HepG2 (cell line): ENCODE measurements around the gene C9orf43. TPM values are rescaled to one million over a fixed set of nuclear protein-coding genes. Genes with fewer than 3 reads are reported as not detected.

Experiments
- AGO2 ChIP-seq: fragments of 200-400 bp; formaldehyde crosslinking; optimal IDR thresholded peaks from 2 replicates; pipeline ENCODE3; 2017; ENCODE audit warnings: mild to moderate bottlenecking, low read depth, low read length, moderate library complexity
- CREM ChIP-seq, 2 experiments: sonication (generic) in 1 of 2; formaldehyde crosslinking in 1 of 2; IDR thresholded peaks; 2 replicates each; pipeline versions ENCODE4 v1.4.0 to v1.6.1; 2016 to 2020; ENCODE audit warnings: antibody characterized with exemption in 1 of 2, mild to moderate bottlenecking in 1 of 2, missing genetic modification reagents in 1 of 2
- GFI1 ChIP-seq: sonication (generic); formaldehyde crosslinking; IDR thresholded peaks from 2 replicates; pipeline ENCODE4 v1.5.0; 2020; ENCODE audit warnings: missing genetic modification reagents, mild to moderate bottlenecking, borderline replicate concordance
- SP4 ChIP-seq: sonication (generic); formaldehyde crosslinking; IDR thresholded peaks from 2 replicates; pipeline ENCODE4 v1.8.1; 2023; ENCODE audit warnings: mild to moderate bottlenecking, missing genetic modification reagents
- SSRP1 ChIP-seq: IDR thresholded peaks from 2 replicates; pipeline ENCODE4 v1.6.1; 2016; ENCODE audit warnings: control low read depth
- ZNF460 ChIP-seq: sonication (generic); formaldehyde crosslinking; IDR thresholded peaks from 2 replicates; pipeline ENCODE4 v1.5.1; 2020; ENCODE audit warnings: missing genetic modification reagents, mild to moderate bottlenecking, borderline replicate concordance
- ZNF615 ChIP-seq: sonication (generic); formaldehyde crosslinking; IDR thresholded peaks from 2 replicates; pipeline ENCODE4 v1.5.0; 2020; ENCODE audit warnings: mild to moderate bottlenecking, missing genetic modification reagents, borderline replicate concordance
- ZNF883 ChIP-seq: sonication (generic); formaldehyde crosslinking; IDR thresholded peaks from 2 replicates; pipeline ENCODE4 v1.5.1; 2020; ENCODE audit warnings: mild to moderate bottlenecking, missing genetic modification reagents; ENCODE audit errors: not compliant biosample characterization
- polyA plus RNA-seq, 8 experiments: library from polyadenylated mRNA; depleted of rRNA in 3 of 8; stranded (reverse) in 7 of 8; unstranded in 1 of 8; fragments of >200 nt; fragmentation: Illumina TruSeq in 4 of 8; extraction: Trizol in 4 of 8; gene quantifications; 2 replicates each; pipeline versions ENCODE4 v1.2.1 to v1.2.3, GENCODE V29; 2011 to 2016; ENCODE audit warnings: low read depth in 4 of 8, missing spikeins in 1 of 8, mixed read lengths in 1 of 8; ENCODE audit not compliant: insufficient read depth in 1 of 8
- total RNA-seq, 5 experiments: library from RNA; depleted of rRNA; stranded (reverse); fragments of >200 nt; fragmentation: Illumina TruSeq; extraction: Trizol; gene quantifications; 2 replicates each; pipeline ENCODE4 v1.2.3, GENCODE V29; 2016; ENCODE audit warnings: low read depth in 1 of 5
- TF ChIP-seq, protein P1 (sequence below): sonication (generic); formaldehyde crosslinking; IDR thresholded peaks from 2 replicates; pipeline ENCODE4 v1.8.1; 2022; ENCODE audit warnings: mild to moderate bottlenecking, missing genetic modification reagents
- TF ChIP-seq, protein P2 (sequence below): sonication (generic); formaldehyde crosslinking; IDR thresholded peaks from 2 replicates; pipeline ENCODE4 v1.4.0; 2020; ENCODE audit warnings: missing genetic modification reagents, borderline replicate concordance
- TF ChIP-seq, protein P3 (sequence below): sonication (generic); formaldehyde crosslinking; IDR thresholded peaks from 2 replicates; pipeline ENCODE4 v1.4.0; 2020; ENCODE audit warnings: missing genetic modification reagents, borderline replicate concordance
- TF ChIP-seq, protein P4 (sequence below): sonication (generic); formaldehyde crosslinking; IDR thresholded peaks from 2 replicates; pipeline ENCODE4 v1.4.0; 2020; ENCODE audit warnings: missing genetic modification reagents, borderline replicate concordance
- TF ChIP-seq, protein P5 (sequence below): sonication (generic); formaldehyde crosslinking; conservative IDR thresholded peaks from 2 replicates; pipeline ENCODE4 v1.8.1; 2023; ENCODE audit warnings: missing genetic modification reagents
- TF ChIP-seq, protein P6 (sequence below): sonication (generic); formaldehyde crosslinking; conservative IDR thresholded peaks from 2 replicates; pipeline ENCODE4 v1.8.0; 2022; ENCODE audit warnings: mild to moderate bottlenecking, moderate library complexity, missing genetic modification reagents

C9orf43 gene
- total and polyA plus RNA-seq, 2 of the 13 experiments (the other 11 are each of a cell fraction or from before 2014, with no cell fraction given) = 0.24 to 0.31 TPM

DNA sequence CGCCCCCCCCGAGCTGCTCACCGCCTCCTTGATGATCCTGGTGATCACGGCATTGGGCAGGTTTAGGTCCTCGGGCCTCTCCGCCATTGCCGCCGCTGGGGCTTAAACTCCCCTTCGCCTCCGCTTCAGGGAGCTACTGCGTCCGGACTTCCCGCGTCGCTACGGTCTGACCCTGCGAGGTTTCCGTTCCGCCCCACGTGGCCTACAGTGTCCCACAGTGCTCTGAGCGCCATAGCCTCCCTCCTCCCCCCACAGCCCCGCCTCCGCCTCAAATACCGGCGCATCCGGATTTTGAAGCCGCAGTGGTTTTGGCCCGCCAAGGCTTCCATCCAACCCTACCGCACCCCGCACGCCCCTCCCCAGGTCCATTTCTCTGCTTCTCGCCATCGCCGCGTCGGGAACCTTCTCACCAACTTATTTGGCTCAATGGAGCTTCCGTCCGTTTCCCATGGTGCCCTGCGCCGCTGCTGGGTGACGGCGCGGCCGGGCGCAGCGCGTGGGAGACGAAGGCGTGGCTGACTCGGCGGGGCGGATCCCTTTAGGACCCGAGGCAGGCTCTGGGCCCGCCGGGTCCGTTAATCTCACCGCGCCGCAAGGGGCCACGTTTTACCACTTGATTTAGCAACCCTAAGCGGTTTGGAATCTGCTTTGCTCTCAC is at the start of gene C9orf43, which contains the start of gene POLE3 (continued):
- TF ChIP-seq AGO2 (peak; percentile 70), ZNF883 (peak; percentile 26), ZNF615 (CRISPR knock-in tag) (peak; percentile 95; the same call in 1 of the 2 replicates), ZNF460 (CRISPR knock-in tag) (no peak), SSRP1 (CRISPR knock-in tag) (no peak), SP4 (CRISPR knock-in tag) (peak; percentile 84), CREM (IDR thresholded peaks at IDR 0.05) (peak; percentile 83), CREM (CRISPR knock-in tag; IDR thresholded peaks at IDR 0.05) (no peak), GFI1 (CRISPR knock-in tag) (peak; percentile 84; the same call in 1 of the 2 replicates)
- TF ChIP-seq, protein P1, sequence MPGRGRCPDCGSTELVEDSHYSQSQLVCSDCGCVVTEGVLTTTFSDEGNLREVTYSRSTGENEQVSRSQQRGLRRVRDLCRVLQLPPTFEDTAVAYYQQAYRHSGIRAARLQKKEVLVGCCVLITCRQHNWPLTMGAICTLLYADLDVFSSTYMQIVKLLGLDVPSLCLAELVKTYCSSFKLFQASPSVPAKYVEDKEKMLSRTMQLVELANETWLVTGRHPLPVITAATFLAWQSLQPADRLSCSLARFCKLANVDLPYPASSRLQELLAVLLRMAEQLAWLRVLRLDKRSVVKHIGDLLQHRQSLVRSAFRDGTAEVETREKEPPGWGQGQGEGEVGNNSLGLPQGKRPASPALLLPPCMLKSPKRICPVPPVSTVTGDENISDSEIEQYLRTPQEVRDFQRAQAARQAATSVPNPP (CRISPR knock-in tag) = peak; percentile 85
- TF ChIP-seq, protein P2, sequence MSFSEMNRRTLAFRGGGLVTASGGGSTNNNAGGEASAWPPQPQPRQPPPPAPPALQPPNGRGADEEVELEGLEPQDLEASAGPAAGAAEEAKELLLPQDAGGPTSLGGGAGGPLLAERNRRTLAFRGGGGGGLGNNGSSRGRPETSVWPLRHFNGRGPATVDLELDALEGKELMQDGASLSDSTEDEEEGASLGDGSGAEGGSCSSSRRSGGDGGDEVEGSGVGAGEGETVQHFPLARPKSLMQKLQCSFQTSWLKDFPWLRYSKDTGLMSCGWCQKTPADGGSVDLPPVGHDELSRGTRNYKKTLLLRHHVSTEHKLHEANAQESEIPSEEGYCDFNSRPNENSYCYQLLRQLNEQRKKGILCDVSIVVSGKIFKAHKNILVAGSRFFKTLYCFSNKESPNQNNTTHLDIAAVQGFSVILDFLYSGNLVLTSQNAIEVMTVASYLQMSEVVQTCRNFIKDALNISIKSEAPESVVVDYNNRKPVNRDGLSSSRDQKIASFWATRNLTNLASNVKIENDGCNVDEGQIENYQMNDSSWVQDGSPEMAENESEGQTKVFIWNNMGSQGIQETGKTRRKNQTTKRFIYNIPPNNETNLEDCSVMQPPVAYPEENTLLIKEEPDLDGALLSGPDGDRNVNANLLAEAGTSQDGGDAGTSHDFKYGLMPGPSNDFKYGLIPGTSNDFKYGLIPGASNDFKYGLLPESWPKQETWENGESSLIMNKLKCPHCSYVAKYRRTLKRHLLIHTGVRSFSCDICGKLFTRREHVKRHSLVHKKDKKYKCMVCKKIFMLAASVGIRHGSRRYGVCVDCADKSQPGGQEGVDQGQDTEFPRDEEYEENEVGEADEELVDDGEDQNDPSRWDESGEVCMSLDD = 0 out of 2 replicates have a peak, but pooled peaks have one; percentile 39
- TF ChIP-seq, protein P3, sequence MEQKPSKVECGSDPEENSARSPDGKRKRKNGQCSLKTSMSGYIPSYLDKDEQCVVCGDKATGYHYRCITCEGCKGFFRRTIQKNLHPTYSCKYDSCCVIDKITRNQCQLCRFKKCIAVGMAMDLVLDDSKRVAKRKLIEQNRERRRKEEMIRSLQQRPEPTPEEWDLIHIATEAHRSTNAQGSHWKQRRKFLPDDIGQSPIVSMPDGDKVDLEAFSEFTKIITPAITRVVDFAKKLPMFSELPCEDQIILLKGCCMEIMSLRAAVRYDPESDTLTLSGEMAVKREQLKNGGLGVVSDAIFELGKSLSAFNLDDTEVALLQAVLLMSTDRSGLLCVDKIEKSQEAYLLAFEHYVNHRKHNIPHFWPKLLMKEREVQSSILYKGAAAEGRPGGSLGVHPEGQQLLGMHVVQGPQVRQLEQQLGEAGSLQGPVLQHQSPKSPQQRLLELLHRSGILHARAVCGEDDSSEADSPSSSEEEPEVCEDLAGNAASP (CRISPR knock-in tag) = peak; percentile 54; the same call in 1 of the 2 replicates
- TF ChIP-seq, protein P4, sequence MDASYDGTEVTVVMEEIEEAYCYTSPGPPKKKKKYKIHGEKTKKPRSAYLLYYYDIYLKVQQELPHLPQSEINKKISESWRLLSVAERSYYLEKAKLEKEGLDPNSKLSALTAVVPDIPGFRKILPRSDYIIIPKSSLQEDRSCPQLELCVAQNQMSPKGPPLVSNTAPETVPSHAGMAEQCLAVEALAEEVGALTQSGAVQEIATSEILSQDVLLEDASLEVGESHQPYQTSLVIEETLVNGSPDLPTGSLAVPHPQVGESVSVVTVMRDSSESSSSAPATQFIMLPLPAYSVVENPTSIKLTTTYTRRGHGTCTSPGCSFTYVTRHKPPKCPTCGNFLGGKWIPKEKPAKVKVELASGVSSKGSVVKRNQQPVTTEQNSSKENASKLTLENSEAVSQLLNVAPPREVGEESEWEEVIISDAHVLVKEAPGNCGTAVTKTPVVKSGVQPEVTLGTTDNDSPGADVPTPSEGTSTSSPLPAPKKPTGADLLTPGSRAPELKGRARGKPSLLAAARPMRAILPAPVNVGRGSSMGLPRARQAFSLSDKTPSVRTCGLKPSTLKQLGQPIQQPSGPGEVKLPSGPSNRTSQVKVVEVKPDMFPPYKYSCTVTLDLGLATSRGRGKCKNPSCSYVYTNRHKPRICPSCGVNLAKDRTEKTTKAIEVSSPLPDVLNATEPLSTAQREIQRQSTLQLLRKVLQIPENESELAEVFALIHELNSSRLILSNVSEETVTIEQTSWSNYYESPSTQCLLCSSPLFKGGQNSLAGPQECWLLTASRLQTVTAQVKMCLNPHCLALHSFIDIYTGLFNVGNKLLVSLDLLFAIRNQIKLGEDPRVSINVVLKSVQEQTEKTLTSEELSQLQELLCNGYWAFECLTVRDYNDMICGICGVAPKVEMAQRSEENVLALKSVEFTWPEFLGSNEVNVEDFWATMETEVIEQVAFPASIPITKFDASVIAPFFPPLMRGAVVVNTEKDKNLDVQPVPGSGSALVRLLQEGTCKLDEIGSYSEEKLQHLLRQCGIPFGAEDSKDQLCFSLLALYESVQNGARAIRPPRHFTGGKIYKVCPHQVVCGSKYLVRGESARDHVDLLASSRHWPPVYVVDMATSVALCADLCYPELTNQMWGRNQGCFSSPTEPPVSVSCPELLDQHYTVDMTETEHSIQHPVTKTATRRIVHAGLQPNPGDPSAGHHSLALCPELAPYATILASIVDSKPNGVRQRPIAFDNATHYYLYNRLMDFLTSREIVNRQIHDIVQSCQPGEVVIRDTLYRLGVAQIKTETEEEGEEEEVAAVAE (CRISPR knock-in tag) = peak; percentile 78; the same call in 1 of the 2 replicates
- TF ChIP-seq, protein P5, sequence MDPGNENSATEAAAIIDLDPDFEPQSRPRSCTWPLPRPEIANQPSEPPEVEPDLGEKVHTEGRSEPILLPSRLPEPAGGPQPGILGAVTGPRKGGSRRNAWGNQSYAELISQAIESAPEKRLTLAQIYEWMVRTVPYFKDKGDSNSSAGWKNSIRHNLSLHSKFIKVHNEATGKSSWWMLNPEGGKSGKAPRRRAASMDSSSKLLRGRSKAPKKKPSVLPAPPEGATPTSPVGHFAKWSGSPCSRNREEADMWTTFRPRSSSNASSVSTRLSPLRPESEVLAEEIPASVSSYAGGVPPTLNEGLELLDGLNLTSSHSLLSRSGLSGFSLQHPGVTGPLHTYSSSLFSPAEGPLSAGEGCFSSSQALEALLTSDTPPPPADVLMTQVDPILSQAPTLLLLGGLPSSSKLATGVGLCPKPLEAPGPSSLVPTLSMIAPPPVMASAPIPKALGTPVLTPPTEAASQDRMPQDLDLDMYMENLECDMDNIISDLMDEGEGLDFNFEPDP (CRISPR knock-in tag) = no peak
- TF ChIP-seq, protein P6, sequence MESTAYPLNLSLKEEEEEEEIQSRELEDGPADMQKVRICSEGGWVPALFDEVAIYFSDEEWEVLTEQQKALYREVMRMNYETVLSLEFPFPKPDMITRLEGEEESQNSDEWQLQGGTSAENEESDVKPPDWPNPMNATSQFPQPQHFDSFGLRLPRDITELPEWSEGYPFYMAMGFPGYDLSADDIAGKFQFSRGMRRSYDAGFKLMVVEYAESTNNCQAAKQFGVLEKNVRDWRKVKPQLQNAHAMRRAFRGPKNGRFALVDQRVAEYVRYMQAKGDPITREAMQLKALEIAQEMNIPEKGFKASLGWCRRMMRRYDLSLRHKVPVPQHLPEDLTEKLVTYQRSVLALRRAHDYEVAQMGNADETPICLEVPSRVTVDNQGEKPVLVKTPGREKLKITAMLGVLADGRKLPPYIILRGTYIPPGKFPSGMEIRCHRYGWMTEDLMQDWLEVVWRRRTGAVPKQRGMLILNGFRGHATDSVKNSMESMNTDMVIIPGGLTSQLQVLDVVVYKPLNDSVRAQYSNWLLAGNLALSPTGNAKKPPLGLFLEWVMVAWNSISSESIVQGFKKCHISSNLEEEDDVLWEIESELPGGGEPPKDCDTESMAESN (CRISPR knock-in tag) = 0 out of 2 replicates have a peak, but pooled peaks have one; percentile 69
